Measurements from ENCODE around the gene SLC2A13.

GRCh38 chr12:39771456-39771855 lies 334.4 kb downstream of the SLC2A13 start:
- no peak for TF ChIP-seq POLR2A (IDR thresholded peaks at IDR 0.05; ENCODE audit: extremely low read depth, insufficient read length)
- TF ChIP-seq, protein P1, sequence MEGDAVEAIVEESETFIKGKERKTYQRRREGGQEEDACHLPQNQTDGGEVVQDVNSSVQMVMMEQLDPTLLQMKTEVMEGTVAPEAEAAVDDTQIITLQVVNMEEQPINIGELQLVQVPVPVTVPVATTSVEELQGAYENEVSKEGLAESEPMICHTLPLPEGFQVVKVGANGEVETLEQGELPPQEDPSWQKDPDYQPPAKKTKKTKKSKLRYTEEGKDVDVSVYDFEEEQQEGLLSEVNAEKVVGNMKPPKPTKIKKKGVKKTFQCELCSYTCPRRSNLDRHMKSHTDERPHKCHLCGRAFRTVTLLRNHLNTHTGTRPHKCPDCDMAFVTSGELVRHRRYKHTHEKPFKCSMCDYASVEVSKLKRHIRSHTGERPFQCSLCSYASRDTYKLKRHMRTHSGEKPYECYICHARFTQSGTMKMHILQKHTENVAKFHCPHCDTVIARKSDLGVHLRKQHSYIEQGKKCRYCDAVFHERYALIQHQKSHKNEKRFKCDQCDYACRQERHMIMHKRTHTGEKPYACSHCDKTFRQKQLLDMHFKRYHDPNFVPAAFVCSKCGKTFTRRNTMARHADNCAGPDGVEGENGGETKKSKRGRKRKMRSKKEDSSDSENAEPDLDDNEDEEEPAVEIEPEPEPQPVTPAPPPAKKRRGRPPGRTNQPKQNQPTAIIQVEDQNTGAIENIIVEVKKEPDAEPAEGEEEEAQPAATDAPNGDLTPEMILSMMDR (IDR thresholded peaks at IDR 0.05; ENCODE audit: low read depth, low read length): no peak
- TF ChIP-seq MAX (IDR thresholded peaks at IDR 0.05; ENCODE audit: low read depth, low read length): no peak

All from NB4 (cell line).